Caco-2 (cell line): Measurements from ENCODE around the gene CIAO2A. TPM values are rescaled to one million over a fixed set of nuclear protein-coding genes. Genes with fewer than 3 reads are reported as not detected.

ENCODE experiments used
- BruUV-seq: library from RNA; stranded (reverse); fragments of 400-500 nt; replicated peaks from 2 replicates; lab custom pipeline; 2021; lab: Mats Ljungman, UMichigan
- CTCF ChIA-PET: fragments of 300-600 bp; sonication (Branson Sonifier 250); formaldehyde crosslinking; loops from one replicate; lab custom pipeline; 2022; ENCODE audit warnings: antibody characterized with exemption; lab: Charles Lee
- POLR2A ChIA-PET: fragments of 300-600 bp; sonication (Branson Sonifier 250); formaldehyde crosslinking; loops from one replicate; lab custom pipeline; 2022; ENCODE audit warnings: antibody characterized with exemption; lab: Charles Lee
- DNase-seq, 2 experiments: peaks; one replicate each; pipeline versions ENCODE4 v3.0.0 to v3.0.0-alpha.2; 2020 to 2022
- H3K27me3 ChIP-seq: replicated peaks from 2 replicates; pipeline ENCODE4 v1.6.0; 2011; ENCODE audit warnings: low read length; ENCODE audit not compliant: control insufficient read depth, insufficient read depth
- H3K36me3 ChIP-seq: 2 replicates; pipeline ENCODE4 v1.5.1; 2011; ENCODE audit warnings: low read length; ENCODE audit not compliant: control insufficient read depth, insufficient read depth
- H3K4me1 ChIP-seq: fragments of 250-450 bp; sonication (Bioruptor Pico); 2 replicates; pipeline ENCODE4 v1.5.1; 2020; ENCODE audit warnings: mild to moderate bottlenecking
- H3K4me3 ChIP-seq: 2 replicates; pipeline ENCODE4 v1.5.1; 2011; ENCODE audit warnings: low read depth, mild to moderate bottlenecking, control low read depth, low read length
- H3K9me3 ChIP-seq: fragments of 250-450 bp; sonication (Bioruptor Pico); 2 replicates; pipeline ENCODE4 v1.5.1; 2020; ENCODE audit warnings: mild to moderate bottlenecking, moderate library complexity
- H3K27ac Mint-ChIP-seq: one replicate; pipeline ENCODE4 v1.8.0; 2022; ENCODE audit warnings: mixed read lengths; ENCODE audit not compliant: unreplicated experiment
- H3K27me3 Mint-ChIP-seq: one replicate; pipeline ENCODE4 v1.8.0; 2022; ENCODE audit warnings: mixed read lengths; ENCODE audit not compliant: insufficient read depth, unreplicated experiment
- H3K36me3 Mint-ChIP-seq: one replicate; pipeline ENCODE4 v1.8.0; 2022; ENCODE audit warnings: mild to moderate bottlenecking, mixed read lengths; ENCODE audit not compliant: insufficient read depth, unreplicated experiment
- H3K4me1 Mint-ChIP-seq: one replicate; pipeline ENCODE4 v1.8.0; 2022; ENCODE audit warnings: low read depth, mixed read lengths; ENCODE audit not compliant: unreplicated experiment
- H3K4me3 Mint-ChIP-seq: one replicate; pipeline ENCODE4 v1.8.0; 2022; ENCODE audit warnings: mild to moderate bottlenecking, moderate library complexity, mixed read lengths; ENCODE audit not compliant: unreplicated experiment
- H3K9me3 Mint-ChIP-seq: one replicate; pipeline ENCODE4 v1.8.0; 2022; ENCODE audit warnings: mixed read lengths; ENCODE audit not compliant: unreplicated experiment
- intact Hi-C: fragments of 100-400 bp; cut with micrococcal nuclease; formaldehyde crosslinking; loops from one replicate; pipeline ENCODE4 v1.10.0; 2022; ENCODE audit not compliant: unreplicated experiment
- total RNA-seq: library from RNA; stranded (reverse); gene quantifications from 2 replicates; pipeline ENCODE4 v1.2.3, GENCODE V29; 2022
- TF ChIP-seq, protein P1 (sequence below), 2 experiments: fragments of 200-600 bp in 1 of 2; IDR thresholded peaks; 1 replicate in 1 of 2; 2 replicates in 1 of 2; pipeline versions ENCODE4 v1.5.1 to v1.8.0; 2011 to 2022; ENCODE audit warnings: antibody characterized with exemption in 1 of 2, control low read depth in 1 of 2, inconsistent platforms in 1 of 2, low read depth in 1 of 2, low read length in 1 of 2, mild to moderate bottlenecking in 1 of 2, moderate library complexity in 1 of 2; ENCODE audit not compliant: insufficient read depth in 1 of 2, severe bottlenecking in 1 of 2, unreplicated experiment in 1 of 2

The CIAO2A gene
- total RNA-seq, 1 experiment from 2014 or later = 61.6 TPM

GRCh38 chr15:64107337-64107736 lies 13.7 kb upstream of the CIAO2A start:
- H3K27ac Mint-ChIP-seq = no peak overlapping the region
- H3K4me1 Mint-ChIP-seq = peaks cover 6% of the 10 kb centered on the region
- intact Hi-C loops = no loop called here
- Histone ChIP-seq H3K27me3 (no peaks in the 10 kb centered on the region), H3K4me3 (no peak overlapping the region), H3K36me3 (no peaks in the 10 kb centered on the region; the same call in 1 of the 2 replicates), H3K9me3 (no peaks in the 10 kb centered on the region), H3K4me1 (peaks cover 11% of the 10 kb centered on the region)
- H3K36me3 Mint-ChIP-seq = peaks cover 4% of the 10 kb centered on the region
- no peaks in the 10 kb centered on the region for H3K27me3 Mint-ChIP-seq
- no peak overlapping the region for H3K4me3 Mint-ChIP-seq
- TF ChIP-seq, protein P1, sequence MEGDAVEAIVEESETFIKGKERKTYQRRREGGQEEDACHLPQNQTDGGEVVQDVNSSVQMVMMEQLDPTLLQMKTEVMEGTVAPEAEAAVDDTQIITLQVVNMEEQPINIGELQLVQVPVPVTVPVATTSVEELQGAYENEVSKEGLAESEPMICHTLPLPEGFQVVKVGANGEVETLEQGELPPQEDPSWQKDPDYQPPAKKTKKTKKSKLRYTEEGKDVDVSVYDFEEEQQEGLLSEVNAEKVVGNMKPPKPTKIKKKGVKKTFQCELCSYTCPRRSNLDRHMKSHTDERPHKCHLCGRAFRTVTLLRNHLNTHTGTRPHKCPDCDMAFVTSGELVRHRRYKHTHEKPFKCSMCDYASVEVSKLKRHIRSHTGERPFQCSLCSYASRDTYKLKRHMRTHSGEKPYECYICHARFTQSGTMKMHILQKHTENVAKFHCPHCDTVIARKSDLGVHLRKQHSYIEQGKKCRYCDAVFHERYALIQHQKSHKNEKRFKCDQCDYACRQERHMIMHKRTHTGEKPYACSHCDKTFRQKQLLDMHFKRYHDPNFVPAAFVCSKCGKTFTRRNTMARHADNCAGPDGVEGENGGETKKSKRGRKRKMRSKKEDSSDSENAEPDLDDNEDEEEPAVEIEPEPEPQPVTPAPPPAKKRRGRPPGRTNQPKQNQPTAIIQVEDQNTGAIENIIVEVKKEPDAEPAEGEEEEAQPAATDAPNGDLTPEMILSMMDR (IDR thresholded peaks at IDR 0.05; ENCODE audit: insufficient read depth in 1 of 2, low read depth in 1 of 2, low read length in 1 of 2, severe bottlenecking in 1 of 2, unreplicated experiment in 1 of 2) = no peak
- ChIA-PET POLR2A (no interaction called here), CTCF (no interaction called here)
- no TSS peak for BruUV-seq
- H3K9me3 Mint-ChIP-seq = no peaks in the 10 kb centered on the region
- DNase-seq = no peak

DNA sequence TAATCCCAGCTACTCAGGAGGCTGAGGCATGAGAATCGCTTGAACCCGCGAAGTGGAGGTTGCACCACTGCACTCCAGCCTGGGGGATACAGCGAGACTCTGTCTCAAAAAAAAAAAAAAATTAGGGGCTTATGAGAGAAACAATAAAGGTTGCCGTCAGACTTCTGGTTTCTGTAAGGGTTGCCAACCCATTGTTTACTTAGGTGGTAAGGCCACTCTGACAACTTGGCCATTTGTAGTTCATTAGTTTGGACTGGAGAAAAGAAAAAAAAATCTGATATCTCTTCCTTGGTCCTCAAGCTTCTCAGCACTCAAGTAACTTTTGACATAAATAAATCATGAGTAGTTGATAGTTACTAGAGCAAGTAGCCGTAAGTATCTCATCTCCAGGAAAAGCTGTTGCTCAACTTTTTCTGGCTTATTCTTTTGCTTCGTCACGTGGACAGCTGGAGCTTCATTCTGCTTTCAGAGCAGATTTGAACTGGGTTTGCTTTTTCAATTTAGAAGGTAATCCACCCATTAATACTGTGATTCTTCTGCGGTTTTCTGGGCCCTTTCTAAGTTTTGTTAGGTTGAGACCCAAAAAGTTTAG lies 11.6 kb upstream of the CIAO2A start:
- no peaks in the 10 kb centered on the region for H3K4me1 ChIP-seq
- Mint-ChIP-seq H3K36me3 (no peaks in the 10 kb centered on the region), H3K27me3 (no peaks in the 10 kb centered on the region), H3K4me1 (no peaks in the 10 kb centered on the region), H3K9me3 (no peaks in the 10 kb centered on the region), H3K4me3 (no peak overlapping the region), H3K27ac (no peak overlapping the region)
- no peaks in the 10 kb centered on the region; the same call in 1 of the 2 replicates for H3K36me3 ChIP-seq
- no peak for DNase-seq
- POLR2A ChIA-PET = no interaction called here
- BruUV-seq = no TSS peak
- no peak overlapping the region for H3K4me3 ChIP-seq
- no peaks in the 10 kb centered on the region for H3K9me3 ChIP-seq
- CTCF ChIA-PET = no interaction called here
- TF ChIP-seq, protein P1 (IDR thresholded peaks at IDR 0.05; ENCODE audit: insufficient read depth in 1 of 2, low read depth in 1 of 2, low read length in 1 of 2, severe bottlenecking in 1 of 2, unreplicated experiment in 1 of 2) = no peak
- intact Hi-C loops = no loop called here
- no peaks in the 10 kb centered on the region for H3K27me3 ChIP-seq

GRCh38 chr15:64102497-64102896 lies 8.9 kb upstream of the CIAO2A start:
- H3K4me1 ChIP-seq = no peaks in the 10 kb centered on the region
- H3K4me3 ChIP-seq = no peak overlapping the region
- Mint-ChIP-seq H3K27me3 (no peaks in the 10 kb centered on the region), H3K4me1 (no peaks in the 10 kb centered on the region), H3K36me3 (no peaks in the 10 kb centered on the region), H3K9me3 (no peaks in the 10 kb centered on the region), H3K27ac (no peak overlapping the region), H3K4me3 (no peak overlapping the region)
- no TSS peak for BruUV-seq
- ChIA-PET POLR2A (no interaction called here), CTCF (no interaction called here)
- no peaks in the 10 kb centered on the region for H3K9me3 ChIP-seq
- intact Hi-C loops = no loop called here
- TF ChIP-seq, protein P1 (IDR thresholded peaks at IDR 0.05; ENCODE audit: insufficient read depth in 1 of 2, low read depth in 1 of 2, low read length in 1 of 2, severe bottlenecking in 1 of 2, unreplicated experiment in 1 of 2) = no peak
- H3K36me3 ChIP-seq = no peaks in the 10 kb centered on the region; the same call in 1 of the 2 replicates
- DNase-seq = no peak
- H3K27me3 ChIP-seq = no peaks in the 10 kb centered on the region
